RWPE1 (cell line): ENCODE data around the gene CTSS.

Source experiments
- CTCF ChIA-PET: fragments of 350-600 bp; sonication (Branson Sonifier 250); formaldehyde crosslinking; extraction: SDS; loops from one replicate; lab custom pipeline; 2021; lab: Yijun Ruan, JAX
- POLR2A ChIA-PET: fragments of 400-600 bp; formaldehyde crosslinking; extraction: SDS; loops from one replicate; lab custom pipeline; 2020; ENCODE audit warnings: antibody characterized with exemption; ENCODE audit not compliant: low non-redundant PET; lab: Yijun Ruan, JAX
- DNase-seq: peaks from one replicate; pipeline ENCODE4 v3.0.0; 2012; ENCODE audit warnings: low spot score
- H3K27ac ChIP-seq: fragments of 450-650 bp; 2 replicates; pipeline ENCODE4 v1.5.1; 2017
- TF ChIP-seq, protein P1 (sequence below): fragments of 450-650 bp; conservative IDR thresholded peaks from 2 replicates; pipeline ENCODE4 v1.5.1; 2017; ENCODE audit warnings: low read depth, mild to moderate bottlenecking

Gene CTSS

GRCh38 chr1:150793221-150793620 is 27.6 kb upstream of the CTSS start:
- TF ChIP-seq, protein P1, sequence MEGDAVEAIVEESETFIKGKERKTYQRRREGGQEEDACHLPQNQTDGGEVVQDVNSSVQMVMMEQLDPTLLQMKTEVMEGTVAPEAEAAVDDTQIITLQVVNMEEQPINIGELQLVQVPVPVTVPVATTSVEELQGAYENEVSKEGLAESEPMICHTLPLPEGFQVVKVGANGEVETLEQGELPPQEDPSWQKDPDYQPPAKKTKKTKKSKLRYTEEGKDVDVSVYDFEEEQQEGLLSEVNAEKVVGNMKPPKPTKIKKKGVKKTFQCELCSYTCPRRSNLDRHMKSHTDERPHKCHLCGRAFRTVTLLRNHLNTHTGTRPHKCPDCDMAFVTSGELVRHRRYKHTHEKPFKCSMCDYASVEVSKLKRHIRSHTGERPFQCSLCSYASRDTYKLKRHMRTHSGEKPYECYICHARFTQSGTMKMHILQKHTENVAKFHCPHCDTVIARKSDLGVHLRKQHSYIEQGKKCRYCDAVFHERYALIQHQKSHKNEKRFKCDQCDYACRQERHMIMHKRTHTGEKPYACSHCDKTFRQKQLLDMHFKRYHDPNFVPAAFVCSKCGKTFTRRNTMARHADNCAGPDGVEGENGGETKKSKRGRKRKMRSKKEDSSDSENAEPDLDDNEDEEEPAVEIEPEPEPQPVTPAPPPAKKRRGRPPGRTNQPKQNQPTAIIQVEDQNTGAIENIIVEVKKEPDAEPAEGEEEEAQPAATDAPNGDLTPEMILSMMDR: no peak
- ChIA-PET POLR2A (no interaction called here), CTCF (interaction anchor here (0.6 kb wide), 1 partner anchor 357 kb away, joined by 5 read pairs; no protein-coding TSS in a partner anchor)
- no peak for DNase-seq
- no peak overlapping the region for H3K27ac ChIP-seq

DNA sequence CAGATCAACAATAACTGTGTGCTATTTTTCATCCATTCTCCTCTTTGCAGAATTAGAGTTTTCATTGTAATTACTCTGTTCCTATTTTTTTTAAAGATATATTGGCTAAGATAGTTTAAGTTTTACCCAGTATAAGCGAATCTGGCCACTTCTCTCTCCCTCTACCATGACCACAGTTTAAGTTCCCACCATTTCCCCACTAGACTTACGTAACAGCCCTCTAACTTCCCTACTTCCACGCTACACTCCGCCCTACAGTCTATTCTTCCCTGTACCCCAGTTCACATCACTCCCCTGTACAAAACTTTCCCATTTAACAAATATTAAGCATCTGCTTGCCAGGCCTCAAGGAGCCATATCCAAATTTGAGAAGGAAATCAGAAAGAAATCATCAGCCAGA is 26.0 kb upstream of the CTSS start:
- ChIA-PET POLR2A (no interaction called here), CTCF (no interaction called here)
- DNase-seq: no peak
- no peak overlapping the region for H3K27ac ChIP-seq
- TF ChIP-seq, protein P1: no peak

DNA sequence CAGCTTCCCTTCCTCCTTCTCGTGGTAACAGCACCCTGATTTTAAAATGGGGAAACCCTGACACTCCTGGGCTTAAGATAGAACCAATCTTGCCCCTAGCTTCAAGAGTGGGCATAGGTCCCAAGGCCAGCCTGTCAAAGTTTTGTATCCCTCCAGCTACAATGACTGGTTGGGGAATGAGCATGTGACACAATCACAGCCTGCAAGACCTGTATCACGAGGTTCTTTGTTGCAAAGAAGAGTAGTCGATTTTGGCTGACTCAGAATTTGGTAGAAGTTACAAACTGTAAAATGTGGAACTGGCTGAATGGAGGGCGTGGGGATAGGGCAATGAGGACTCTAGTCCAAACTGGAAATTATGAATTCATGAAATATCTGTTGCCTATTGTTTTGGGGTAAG is 23.8 kb upstream of the CTSS start:
- peak; percentile 5 for DNase-seq
- POLR2A ChIA-PET: no interaction called here
- CTCF ChIA-PET: no interaction called here
- H3K27ac ChIP-seq: no peak overlapping the region
- TF ChIP-seq, protein P1: no peak

DNA sequence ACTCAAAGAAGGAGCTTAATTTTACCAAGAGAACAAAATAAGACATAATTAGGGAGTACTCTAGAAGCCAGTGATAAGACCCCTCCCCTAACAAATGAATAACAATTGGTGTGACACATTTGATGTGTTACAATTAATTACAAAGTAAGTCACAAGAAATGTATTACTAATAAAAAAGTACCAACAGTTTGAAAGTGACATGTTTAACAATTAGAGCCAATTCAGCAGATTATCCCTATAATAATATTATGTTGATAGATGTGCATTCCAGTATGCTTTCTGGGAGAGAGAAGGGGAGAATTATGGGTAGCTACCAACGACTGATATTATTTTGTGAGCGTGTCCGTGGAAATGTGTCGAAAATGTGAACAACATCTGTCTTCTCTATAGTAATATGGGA is 23.4 kb upstream of the CTSS start:
- H3K27ac ChIP-seq: no peak overlapping the region
- ChIA-PET CTCF (interaction anchor here (0.7 kb wide), 1 partner anchor 19 kb away, joined by 3 read pairs; no protein-coding TSS in a partner anchor), POLR2A (no interaction called here)
- DNase-seq: no peak
- TF ChIP-seq, protein P1: no peak

DNA sequence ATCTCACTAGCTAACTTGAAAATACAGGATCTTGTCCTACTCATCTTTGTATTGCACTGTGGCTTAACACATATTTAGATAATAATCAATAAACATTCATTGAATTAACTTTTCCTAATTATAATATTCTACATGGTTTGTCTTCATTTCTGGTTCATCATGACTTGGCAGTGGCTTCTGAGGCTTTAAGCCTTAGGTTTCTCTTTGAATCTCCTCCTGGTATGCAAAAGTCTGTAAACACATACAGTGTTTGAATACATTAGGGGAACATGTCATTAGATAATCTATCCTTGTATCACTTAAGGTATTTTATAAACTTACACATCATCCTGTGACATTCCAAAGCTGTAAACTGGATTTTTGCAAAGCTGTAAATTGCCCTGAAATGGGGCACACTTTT is 21.9 kb upstream of the CTSS start:
- ChIA-PET POLR2A (no interaction called here), CTCF (interaction anchor here (0.5 to 0.6 kb wide), 2 partner anchors 42 to 362 kb away, joined by 3 to 4 read pairs; no protein-coding TSS in a partner anchor)
- no peak overlapping the region for H3K27ac ChIP-seq
- TF ChIP-seq, protein P1: no peak
- no peak for DNase-seq

GRCh38 chr1:150780510-150780909 is 14.9 kb upstream of the CTSS start:
- H3K27ac ChIP-seq: no peak overlapping the region
- ChIA-PET POLR2A (no interaction called here), CTCF (no interaction called here)
- TF ChIP-seq, protein P1: no peak
- DNase-seq: no peak

- TF ChIP-seq, protein P1: no peak
- ChIA-PET CTCF (no interaction called here), POLR2A (no interaction called here)
- no peak for DNase-seq
- H3K27ac ChIP-seq: no peak overlapping the region
These were observed 12.8 kb upstream of the CTSS start for GRCh38 chr1:150778409-150778808.
